Globus pallidus (tissue), 1 donor: ENCODE results near the gene NT5C3B.

ENCODE experiments used
- DNase-seq: peaks from one replicate; pipeline ENCODE4 v3.0.0-alpha.2; 2015; ENCODE audit warnings: low spot score

Gene NT5C3B

GRCh38 chr17:41810659-41811548, 25.1 kb downstream of the NT5C3B start:
- DNase-seq: no peak

GRCh38 chr17:41806685-41807445, 29.2 kb downstream of the NT5C3B start:
- DNase-seq: no peak

- no peak for DNase-seq
These were observed 32.7 kb downstream of the NT5C3B start for GRCh38 chr17:41803049-41804020.

- DNase-seq: peak; percentile 64
These were observed 34.4 kb downstream of the NT5C3B start for GRCh38 chr17:41801374-41802271.

GRCh38 chr17:41800601-41801373, 35.2 kb downstream of the NT5C3B start:
- DNase-seq: no peak

- no peak for DNase-seq
These were observed 36.7 kb downstream of the NT5C3B start for GRCh38 chr17:41799366-41799765.

GRCh38 chr17:41797377-41797776, 38.7 kb downstream of the NT5C3B start:
- no peak for DNase-seq

GRCh38 chr17:41796121-41796895, 39.7 kb downstream of the NT5C3B start:
- DNase-seq: no peak

GRCh38 chr17:41794540-41794975, 41.5 kb downstream of the NT5C3B start:
- DNase-seq: no peak

GRCh38 chr17:41793784-41794539, 42.1 kb downstream of the NT5C3B start:
- DNase-seq: no peak

- no peak for DNase-seq
These were observed 42.9 kb downstream of the NT5C3B start for GRCh38 chr17:41792845-41793783.

- DNase-seq: no peak
These were observed 49.0 kb downstream of the NT5C3B start for GRCh38 chr17:41787021-41787418.

GRCh38 chr17:41786227-41787020, 49.6 kb downstream of the NT5C3B start, which contains the start of gene JUP:
Gene JUP, minus strand, starts transcription at chr17:41786711. Its CDS starts 14,857 bp downstream, at chr17:41771854.
- peak; percentile 100 for DNase-seq

GRCh38 chr17:41785859-41786226, 50.2 kb downstream of the NT5C3B start:
- peak; percentile 28 for DNase-seq

- no peak for DNase-seq
These were observed 50.8 kb downstream of the NT5C3B start for GRCh38 chr17:41785091-41785858.
